GM12878 (cell line): ENCODE data around the gene STK35.

ENCODE experiments used
- CREM ChIP-seq: IDR thresholded peaks from 2 replicates; pipeline ENCODE4 v1.6.1; 2014; ENCODE audit warnings: antibody characterized with exemption, low read depth
- CTCF ChIP-seq, 3 experiments: IDR thresholded peaks in 2 of 3; conservative IDR thresholded peaks in 1 of 3; 2 replicates each; pipeline ENCODE4 v1.5.1; 2011; ENCODE audit warnings: low read depth in 3 of 3, low read length in 3 of 3, mild to moderate bottlenecking in 3 of 3, control low read depth in 2 of 3, moderate library complexity in 2 of 3, inconsistent platforms in 1 of 3, mixed read lengths in 1 of 3; ENCODE audit not compliant: control insufficient read depth in 2 of 3, insufficient read depth in 1 of 3; ENCODE audit errors: extremely low read depth in 1 of 3
- DPF2 ChIP-seq: fragments of 450-650 bp; IDR thresholded peaks from 2 replicates; pipeline ENCODE4 v1.6.1; 2017; ENCODE audit warnings: mild to moderate bottlenecking
- JUNB ChIP-seq: IDR thresholded peaks from 2 replicates; pipeline ENCODE4 v1.6.1; 2016; ENCODE audit warnings: antibody characterized with exemption, mild to moderate bottlenecking
- JUND ChIP-seq: IDR thresholded peaks from 2 replicates; pipeline ENCODE4 v1.6.1; 2012; ENCODE audit warnings: low read depth, mild to moderate bottlenecking, low read length, improper control_type of control experiment, moderate library complexity
- POLR2AphosphoS5 ChIP-seq: IDR thresholded peaks from 2 replicates; pipeline ENCODE4 v1.6.1; 2011; ENCODE audit warnings: mild to moderate bottlenecking, low read length, inconsistent platforms
- POU2F2 ChIP-seq: IDR thresholded peaks from 3 replicates; pipeline ENCODE4 v1.6.1; 2011; ENCODE audit warnings: low read depth, mild to moderate bottlenecking, low read length, borderline replicate concordance
- PRDM15 ChIP-seq: fragments of 450-650 bp; formaldehyde crosslinking; IDR thresholded peaks from 2 replicates; pipeline ENCODE4 v1.4.0; 2020; ENCODE audit warnings: mild to moderate bottlenecking, moderate library complexity
- REST ChIP-seq: IDR thresholded peaks from 2 replicates; pipeline ENCODE4 v1.6.1; 2012; ENCODE audit warnings: mild to moderate bottlenecking, low read depth, low read length
- SKIL ChIP-seq: fragments of 450-650 bp; IDR thresholded peaks from 2 replicates; pipeline ENCODE4 v1.6.1; 2017; ENCODE audit warnings: mild to moderate bottlenecking, low read depth, inconsistent platforms; ENCODE audit not compliant: poor library complexity, severe bottlenecking
- TAF1 ChIP-seq: IDR thresholded peaks from 2 replicates; pipeline ENCODE4 v1.6.1; 2011; ENCODE audit warnings: mild to moderate bottlenecking, low read depth, low read length, borderline replicate concordance
- TBL1XR1 ChIP-seq: IDR thresholded peaks from 2 replicates; pipeline ENCODE4 v1.6.1; 2012; ENCODE audit warnings: low read depth, low read length, improper control_type of control experiment
- YY1 ChIP-seq: IDR thresholded peaks from 2 replicates; pipeline ENCODE4 v1.6.1; 2011; ENCODE audit warnings: low read depth, mild to moderate bottlenecking, low read length

GRCh38 chr20:2197166-2197565, 95.5 kb downstream of the STK35 start:
- TF ChIP-seq TAF1, result no peak
- TF ChIP-seq JUND, result no peak
- TF ChIP-seq REST, result no peak
- TF ChIP-seq POLR2AphosphoS5, result no peak
- no peak for TF ChIP-seq CREM
- no peak for TF ChIP-seq CTCF (IDR thresholded peaks at IDR 0.05 in 2 of 3, conservative IDR thresholded peaks at IDR 0.05 in 1 of 3; ENCODE audit: control insufficient read depth in 2 of 3, extremely low read depth in 1 of 3, insufficient read depth in 1 of 3, low read depth in 3 of 3, low read length in 3 of 3)
- no peak for TF ChIP-seq POU2F2
- TF ChIP-seq YY1, result no peak
- no peak for TF ChIP-seq DPF2
- no peak for TF ChIP-seq TBL1XR1
- no peak for TF ChIP-seq SKIL
- no peak for TF ChIP-seq JUNB
- no peak for TF ChIP-seq PRDM15
